Right atrium auricular region (tissue), 2 donors: ENCODE results near the gene ZNF443. TPM values are rescaled to one million over a fixed set of nuclear protein-coding genes. Genes with fewer than 3 reads are reported as not detected.
"Not testable (repeated sequence)": the region's sequence is repeated elsewhere in the genome, so short reads cannot be mapped to it uniquely, and the experiment has no call there.

Experiments
- DNase-seq: peaks from one replicate; pipeline ENCODE4 v3.0.0-alpha.2; 2019; ENCODE audit warnings: low spot score
- H3K27ac ChIP-seq, 2 donors: fragments of 200-600 bp; sonication (generic); 1 replicate in 1 of 2; 2 replicates in 1 of 2; pipeline ENCODE4 v1.5.1; 2016 to 2019
- H3K27me3 ChIP-seq, 2 donors: fragments of 200-600 bp; sonication (generic); one replicate each; pipeline versions ENCODE4 v1.5.1 to v1.6.0; 2017 to 2019
- H3K36me3 ChIP-seq: fragments of 200-600 bp; sonication (generic); one replicate; pipeline ENCODE4 v1.5.1; 2016
- H3K4me1 ChIP-seq, 2 donors: fragments of 200-600 bp; sonication (generic); one replicate each; pipeline versions ENCODE4 v1.5.1 to v1.6.0; 2017 to 2019
- H3K4me3 ChIP-seq, 2 donors: fragments of 200-600 bp; sonication (generic); 1 replicate in 1 of 2; 2 replicates in 1 of 2; pipeline ENCODE4 v1.5.1; 2017 to 2019; ENCODE audit warnings: mild to moderate bottlenecking in 1 of 2, moderate library complexity in 1 of 2
- H3K9me3 ChIP-seq, 2 donors: fragments of 200-600 bp; sonication (generic); one replicate each; pipeline ENCODE4 v1.5.1; 2019
- total RNA-seq, 2 donors: library from RNA; depleted of rRNA; stranded (reverse); fragments of >200 nt; gene quantifications; one replicate each; pipeline ENCODE4 v1.1.0, GENCODE V29; 2016
- TF ChIP-seq, protein P1 (sequence below), 2 donors: fragments of 200-600 bp; sonication (generic); IDR thresholded peaks; one replicate each; pipeline ENCODE4 v1.5.1; 2019; ENCODE audit warnings: antibody characterized with exemption in 2 of 2

ZNF443 gene
- total RNA-seq, 2 donors from 2014 or later: 1.7 to 2.6 TPM

DNA sequence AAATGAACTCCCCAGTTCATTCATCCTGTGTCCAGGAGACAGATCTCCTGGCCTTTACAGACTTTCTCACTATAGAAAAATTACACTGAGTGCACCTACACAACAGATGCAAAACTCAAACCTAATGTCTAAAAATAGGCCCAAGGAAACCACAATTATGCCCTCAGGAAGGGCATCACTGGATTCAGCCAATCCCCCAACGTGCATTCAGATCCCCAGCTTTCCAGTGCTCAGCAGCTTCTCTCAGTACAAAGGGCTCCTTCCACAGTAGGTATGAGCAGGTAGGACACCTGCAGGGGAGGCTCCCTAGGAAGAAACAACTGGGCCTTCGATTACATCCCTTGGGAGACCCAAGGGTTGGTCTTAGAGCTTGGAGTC, 41.7 kb upstream of the ZNF443 start:
- H3K9me3 ChIP-seq: no peaks in the 10 kb centered on the region
- peaks cover 0 to 12% of the 10 kb centered on the region in 2 donors for H3K4me1 ChIP-seq
- TF ChIP-seq, protein P1, sequence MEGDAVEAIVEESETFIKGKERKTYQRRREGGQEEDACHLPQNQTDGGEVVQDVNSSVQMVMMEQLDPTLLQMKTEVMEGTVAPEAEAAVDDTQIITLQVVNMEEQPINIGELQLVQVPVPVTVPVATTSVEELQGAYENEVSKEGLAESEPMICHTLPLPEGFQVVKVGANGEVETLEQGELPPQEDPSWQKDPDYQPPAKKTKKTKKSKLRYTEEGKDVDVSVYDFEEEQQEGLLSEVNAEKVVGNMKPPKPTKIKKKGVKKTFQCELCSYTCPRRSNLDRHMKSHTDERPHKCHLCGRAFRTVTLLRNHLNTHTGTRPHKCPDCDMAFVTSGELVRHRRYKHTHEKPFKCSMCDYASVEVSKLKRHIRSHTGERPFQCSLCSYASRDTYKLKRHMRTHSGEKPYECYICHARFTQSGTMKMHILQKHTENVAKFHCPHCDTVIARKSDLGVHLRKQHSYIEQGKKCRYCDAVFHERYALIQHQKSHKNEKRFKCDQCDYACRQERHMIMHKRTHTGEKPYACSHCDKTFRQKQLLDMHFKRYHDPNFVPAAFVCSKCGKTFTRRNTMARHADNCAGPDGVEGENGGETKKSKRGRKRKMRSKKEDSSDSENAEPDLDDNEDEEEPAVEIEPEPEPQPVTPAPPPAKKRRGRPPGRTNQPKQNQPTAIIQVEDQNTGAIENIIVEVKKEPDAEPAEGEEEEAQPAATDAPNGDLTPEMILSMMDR (IDR thresholded peaks at IDR 0.05): no peak
- DNase-seq: no peak
- H3K36me3 ChIP-seq: no peaks in the 10 kb centered on the region
- no peak overlapping the region for H3K4me3 ChIP-seq
- H3K27me3 ChIP-seq: no peaks in the 10 kb centered on the region
- no peak overlapping the region for H3K27ac ChIP-seq

DNA sequence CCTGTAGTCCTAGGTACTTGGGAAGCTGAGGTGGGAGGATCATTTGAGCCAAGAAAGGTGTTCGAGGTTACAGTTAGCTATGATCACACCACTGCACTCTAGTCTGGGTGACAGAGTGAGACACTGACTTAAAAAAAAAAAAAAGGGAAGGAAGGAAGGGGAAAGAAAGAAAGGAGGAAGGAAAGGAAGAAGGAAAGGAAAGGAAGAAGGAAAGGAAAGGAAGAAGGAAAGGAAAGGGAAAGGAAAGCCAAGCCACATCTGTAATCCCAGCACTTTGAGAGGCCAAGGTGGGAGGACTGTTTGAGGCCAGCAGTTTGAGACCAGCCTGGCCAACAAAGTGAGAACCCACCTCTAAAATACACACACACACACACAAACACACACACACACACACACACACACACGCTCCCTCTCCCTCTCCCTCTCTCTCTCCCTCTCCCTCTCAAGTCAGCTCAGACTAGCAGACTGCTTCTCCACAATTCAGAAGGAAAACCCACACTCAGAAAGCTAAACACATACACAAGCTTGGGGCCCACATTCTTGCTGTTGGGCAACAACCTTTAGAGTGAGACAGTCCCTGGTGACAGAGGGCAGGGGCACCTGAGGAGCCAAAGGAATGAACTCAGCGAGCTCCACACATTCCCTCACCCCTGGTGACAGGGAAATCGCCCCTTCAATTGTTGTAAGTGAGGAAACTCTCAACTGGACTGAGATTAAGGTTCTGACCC, 41.1 kb upstream of the ZNF443 start:
- no peaks in the 10 kb centered on the region for H3K36me3 ChIP-seq
- H3K27ac ChIP-seq: no peak overlapping the region
- no peak overlapping the region for H3K4me3 ChIP-seq
- H3K9me3 ChIP-seq: no peaks in the 10 kb centered on the region
- TF ChIP-seq, protein P1 (IDR thresholded peaks at IDR 0.05): no peak
- no peaks in the 10 kb centered on the region for H3K27me3 ChIP-seq
- peaks cover 0 to 12% of the 10 kb centered on the region in 2 donors for H3K4me1 ChIP-seq
- no peak for DNase-seq

DNA sequence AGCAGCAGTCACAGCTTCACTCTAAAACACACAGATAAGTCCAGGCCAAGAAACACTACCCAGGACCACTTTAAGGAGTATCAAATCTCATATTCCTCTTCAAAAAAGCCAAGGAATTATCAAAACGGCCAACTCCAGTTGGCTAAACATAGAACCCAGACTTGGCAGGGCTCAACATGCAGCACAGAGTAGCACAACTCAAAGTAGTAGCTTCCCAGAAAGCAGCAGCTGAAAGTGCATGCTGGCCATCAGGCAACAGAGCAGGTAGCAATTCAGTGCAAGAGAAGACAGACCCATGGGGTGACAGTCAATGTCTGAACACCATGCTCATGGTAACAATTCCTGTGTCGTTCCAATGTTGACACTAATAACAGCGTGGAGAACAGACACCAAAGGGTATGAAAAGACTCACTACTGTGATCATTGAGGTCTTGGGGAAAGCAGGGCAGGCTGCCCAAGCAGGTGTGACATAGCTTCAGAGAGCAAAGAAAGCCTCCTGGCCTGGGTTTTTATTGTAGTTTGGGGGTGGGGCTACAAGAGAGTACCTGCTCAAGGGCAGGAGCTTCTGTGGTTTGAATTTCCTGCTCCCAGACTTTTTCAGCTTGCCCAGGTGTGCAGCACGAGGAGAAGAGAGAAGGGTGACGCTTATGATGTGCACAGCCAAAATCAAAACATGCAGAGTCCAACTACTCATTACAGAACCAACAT, 37.6 kb upstream of the ZNF443 start:
- TF ChIP-seq, protein P1 (IDR thresholded peaks at IDR 0.05): no peak
- peaks cover 0 to under 1% of the 10 kb centered on the region in 2 donors for H3K4me1 ChIP-seq

DNA sequence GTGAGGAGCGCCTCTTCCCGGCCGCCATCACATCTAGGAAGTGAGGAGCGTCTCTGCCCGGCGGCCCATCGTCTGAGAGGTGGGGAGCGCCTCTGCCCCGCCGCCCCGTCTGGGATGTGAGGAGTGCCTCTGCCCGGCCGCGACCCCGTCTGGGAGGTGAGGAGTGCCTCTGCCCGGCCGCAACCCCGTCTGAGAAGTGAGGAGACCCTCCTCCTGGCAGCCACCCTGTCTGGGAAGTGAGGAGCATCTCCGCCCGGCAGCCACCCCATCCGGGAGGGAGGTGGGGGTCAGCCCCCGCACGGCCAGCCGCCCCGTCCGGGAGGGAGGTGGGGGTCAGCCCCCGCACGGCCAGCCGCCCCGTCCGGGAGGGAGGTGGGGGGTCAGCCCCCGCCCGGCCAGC, 26.8 kb upstream of the ZNF443 start:
- H3K27me3 ChIP-seq, H3K4me3 ChIP-seq, DNase-seq, H3K27ac ChIP-seq, H3K4me1 ChIP-seq: not testable (repeated sequence)
- Histone ChIP-seq H3K36me3 (peaks cover 32% of the 10 kb centered on the region), H3K9me3 (peaks cover 37 to 57% of the 10 kb centered on the region in 2 donors)

More for the DNA sequence above, 37.6 kb upstream of the ZNF443 start:
- DNase-seq: no peak
- H3K27ac ChIP-seq: no peak overlapping the region
- H3K4me3 ChIP-seq: no peak overlapping the region
- no peaks in the 10 kb centered on the region for H3K9me3 ChIP-seq
- no peaks in the 10 kb centered on the region for H3K36me3 ChIP-seq
- H3K27me3 ChIP-seq: no peaks in the 10 kb centered on the region

DNA sequence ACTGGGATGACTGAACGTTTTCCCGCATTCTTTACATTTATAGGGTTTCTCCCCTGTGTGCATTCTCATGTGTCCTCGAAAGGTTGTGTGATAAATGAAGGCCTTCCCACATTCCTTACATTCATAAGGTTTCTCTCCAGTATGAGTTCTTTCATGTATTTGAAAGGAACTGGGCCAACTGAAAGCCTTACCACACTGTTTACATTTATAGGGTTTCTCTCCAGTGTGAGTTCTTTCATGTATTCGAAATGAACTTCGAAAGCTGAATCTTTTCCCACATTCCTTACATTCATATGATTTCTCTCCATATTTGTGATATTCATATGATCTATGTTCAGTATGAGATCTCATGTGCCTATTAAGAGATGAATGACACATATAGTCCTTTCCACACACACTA, 24.4 kb upstream of the ZNF443 start:
- H3K9me3 ChIP-seq: peaks cover 37 to 78% of the 10 kb centered on the region in 2 donors
- no peak overlapping the region for H3K27ac ChIP-seq
- TF ChIP-seq, protein P1 (IDR thresholded peaks at IDR 0.05): no peak
- H3K27me3 ChIP-seq: no peaks in the 10 kb centered on the region
- H3K36me3 ChIP-seq: peaks cover 32% of the 10 kb centered on the region
- H3K4me3 ChIP-seq: no peak overlapping the region
- DNase-seq: no peak
- no peaks in the 10 kb centered on the region for H3K4me1 ChIP-seq

DNA sequence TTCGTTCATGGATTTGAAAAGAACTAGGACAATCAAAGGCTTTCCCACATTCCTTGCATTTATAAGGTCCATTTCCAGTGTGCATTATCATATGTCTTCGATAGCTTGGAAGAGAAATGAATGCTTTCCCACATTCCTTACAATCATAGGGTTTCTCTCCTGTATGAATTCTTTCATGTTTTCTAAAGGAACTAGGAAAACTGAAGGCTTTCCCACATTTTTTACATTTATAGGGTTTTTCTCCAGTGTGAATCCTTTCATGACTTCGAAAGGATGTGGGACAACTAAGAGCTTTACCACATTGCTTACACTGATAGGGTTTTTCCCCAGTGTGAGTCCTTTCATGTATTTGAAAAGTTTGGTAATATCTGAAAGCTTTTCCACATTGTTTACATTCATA, 23.9 kb upstream of the ZNF443 start:
- Histone ChIP-seq H3K4me3 (no peak overlapping the region), H3K27me3 (no peaks in the 10 kb centered on the region), H3K36me3 (peaks cover 32% of the 10 kb centered on the region), H3K27ac (no peak overlapping the region), H3K4me1 (no peaks in the 10 kb centered on the region), H3K9me3 (peaks cover 37 to 78% of the 10 kb centered on the region in 2 donors)
- DNase-seq: no peak
- TF ChIP-seq, protein P1 (IDR thresholded peaks at IDR 0.05): no peak

DNA sequence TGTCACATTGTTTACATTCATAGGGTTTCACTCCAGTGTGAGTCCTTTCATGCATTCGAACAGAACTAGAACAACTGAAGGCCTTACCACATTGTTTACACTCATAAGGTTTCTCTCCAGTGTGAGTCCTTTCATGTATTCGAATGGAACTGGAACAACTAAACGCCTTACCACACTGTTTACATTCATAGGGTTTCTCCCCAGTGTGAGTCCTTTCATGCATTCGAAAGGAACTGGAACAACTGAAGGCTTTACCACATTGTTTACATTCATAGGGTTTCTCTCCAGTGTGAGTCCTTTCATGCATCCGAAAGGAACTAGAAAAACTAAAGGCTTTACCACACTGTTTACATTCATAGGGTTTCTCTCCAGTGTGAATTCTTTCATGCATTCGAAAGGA, 23.3 kb upstream of the ZNF443 start:
- not testable (repeated sequence) for H3K4me3 ChIP-seq, DNase-seq, H3K27me3 ChIP-seq, H3K27ac ChIP-seq, H3K4me1 ChIP-seq
- H3K9me3 ChIP-seq: peaks cover 37 to 75% of the 10 kb centered on the region in 2 donors
- peaks cover 32% of the 10 kb centered on the region for H3K36me3 ChIP-seq
